OCI-LY7 (cell line): Measurements from ENCODE around the gene PHF10. TPM values are rescaled to one million over a fixed set of nuclear protein-coding genes. Genes with fewer than 3 reads are reported as not detected.

Experiments
- BruUV-seq: library from RNA; stranded (reverse); fragments of 400-500 nt; replicated peaks from 2 replicates; lab custom pipeline; 2021; lab: Mats Ljungman, UMichigan
- CTCF ChIA-PET: fragments of 300-600 bp; sonication (Branson Sonifier 250); formaldehyde crosslinking; loops from one replicate; lab custom pipeline; 2022; ENCODE audit warnings: antibody characterized with exemption; ENCODE audit not compliant: unreplicated experiment; lab: Charles Lee
- POLR2A ChIA-PET: fragments of 300-600 bp; sonication (Branson Sonifier 250); formaldehyde crosslinking; loops from one replicate; lab custom pipeline; 2022; ENCODE audit warnings: antibody characterized with exemption; lab: Charles Lee
- DNase-seq: peaks from one replicate; pipeline ENCODE4 v3.0.0-alpha.2; 2015; ENCODE audit warnings: low spot score
- H2AFZ ChIP-seq: fragments of 200-600 bp; sonication (generic), shearing (Covaris generic); 2 replicates; pipeline ENCODE4 v1.6.1; 2014; ENCODE audit warnings: mild to moderate bottlenecking, antibody characterized with exemption, low read length, moderate library complexity
- H3K27ac ChIP-seq: fragments of 200-600 bp; sonication (generic); 2 replicates; pipeline ENCODE4 v1.5.1; 2014; ENCODE audit warnings: mixed run types, low read depth, mild to moderate bottlenecking, moderate library complexity, low read length, inconsistent platforms; ENCODE audit not compliant: poor library complexity, severe bottlenecking
- H3K36me3 ChIP-seq: fragments of 200-600 bp; sonication (generic); 2 replicates; pipeline ENCODE4 v1.6.1; 2014; ENCODE audit warnings: mild to moderate bottlenecking, antibody characterized with exemption, low read length, moderate library complexity, mixed read lengths; ENCODE audit not compliant: insufficient read depth
- H3K4me1 ChIP-seq: fragments of 200-600 bp; sonication (generic); 2 replicates; pipeline ENCODE4 v1.5.1; 2014; ENCODE audit warnings: mild to moderate bottlenecking, low read length; ENCODE audit not compliant: insufficient read depth, poor library complexity, severe bottlenecking
- H3K4me2 ChIP-seq: fragments of 200-600 bp; sonication (generic); 2 replicates; pipeline ENCODE4 v1.6.1; 2014; ENCODE audit warnings: mild to moderate bottlenecking, low read length
- H3K4me3 ChIP-seq: fragments of 200-600 bp; sonication (generic); 2 replicates; pipeline ENCODE4 v1.5.1; 2014; ENCODE audit warnings: mild to moderate bottlenecking, low read depth, low read length; ENCODE audit not compliant: poor library complexity, severe bottlenecking
- H3K79me2 ChIP-seq: fragments of 200-600 bp; sonication (generic); 2 replicates; pipeline ENCODE4 v1.6.1; 2016; ENCODE audit warnings: low read depth, mild to moderate bottlenecking, low read length, moderate library complexity, mixed read lengths; ENCODE audit not compliant: insufficient read depth
- H3K9me2 ChIP-seq: fragments of 200-600 bp; sonication (generic); 2 replicates; pipeline ENCODE4 v1.6.1; 2016; ENCODE audit warnings: mild to moderate bottlenecking, low read length, mixed read lengths; ENCODE audit not compliant: insufficient read depth
- H3K9me3 ChIP-seq: fragments of 200-600 bp; sonication (generic); 2 replicates; pipeline ENCODE4 v1.6.1; 2014; ENCODE audit warnings: mild to moderate bottlenecking, mixed run types, low read length, mixed read lengths
- H4K20me1 ChIP-seq: fragments of 200-600 bp; sonication (generic); 2 replicates; pipeline ENCODE4 v1.6.1; 2014; ENCODE audit warnings: mild to moderate bottlenecking, antibody characterized with exemption, low read length, moderate library complexity, mixed read lengths; ENCODE audit not compliant: insufficient read depth
- CTCF ChIP-seq: fragments of 200-600 bp; sonication (generic); conservative IDR thresholded peaks from 2 replicates; pipeline ENCODE4 v1.5.1; 2014; ENCODE audit warnings: mild to moderate bottlenecking, antibody characterized with exemption, low read length, moderate library complexity, mixed read lengths
- EZH2phosphoT487 ChIP-seq: fragments of 200-600 bp; sonication (generic); IDR thresholded peaks from 2 replicates; pipeline ENCODE4 v1.6.1; 2018; ENCODE audit warnings: low read depth, borderline replicate concordance, mild to moderate bottlenecking, mixed run types, antibody characterized with exemption, low read length, moderate library complexity, mixed read lengths
- intact Hi-C: fragments of 100-400 bp; cut with micrococcal nuclease; formaldehyde crosslinking; loops from one replicate; pipeline ENCODE4 v1.10.0; 2022; ENCODE audit not compliant: unreplicated experiment
- total RNA-seq, 2 experiments: library from RNA; depleted of rRNA in 1 of 2; stranded (reverse); fragments of >200 nt in 1 of 2; shearing (Covaris generic) in 1 of 2; gene quantifications; 2 replicates each; pipeline ENCODE4 v1.2.3, GENCODE V29; 2014 to 2022

Gene PHF10
- total RNA-seq, 2 experiments from 2014 or later: 42.5 to 74.1 TPM

GRCh38 chr6:169669889-169670288, 54.4 kb downstream of the PHF10 start:
- Histone ChIP-seq H3K9me3 (no peaks in the 10 kb centered on the region), H3K27ac (no peak overlapping the region), H4K20me1 (no peaks in the 10 kb centered on the region), H3K4me3 (no peak overlapping the region), H3K9me2 (no peaks in the 10 kb centered on the region), H3K4me2 (no peak overlapping the region), H3K79me2 (no peaks in the 10 kb centered on the region), H2AFZ (no peak overlapping the region), H3K4me1 (no peaks in the 10 kb centered on the region), H3K36me3 (peaks cover 74% of the 10 kb centered on the region)
- POLR2A ChIA-PET: no interaction called here
- intact Hi-C loops: no loop called here
- BruUV-seq: no TSS peak
- no peak for DNase-seq
- CTCF ChIA-PET: interaction anchor here (0.6 kb wide), 1 partner anchor 120 kb away, joined by 3 read pairs; no protein-coding TSS in a partner anchor
- no peak for TF ChIP-seq CTCF
- no peak for TF ChIP-seq EZH2phosphoT487

DNA sequence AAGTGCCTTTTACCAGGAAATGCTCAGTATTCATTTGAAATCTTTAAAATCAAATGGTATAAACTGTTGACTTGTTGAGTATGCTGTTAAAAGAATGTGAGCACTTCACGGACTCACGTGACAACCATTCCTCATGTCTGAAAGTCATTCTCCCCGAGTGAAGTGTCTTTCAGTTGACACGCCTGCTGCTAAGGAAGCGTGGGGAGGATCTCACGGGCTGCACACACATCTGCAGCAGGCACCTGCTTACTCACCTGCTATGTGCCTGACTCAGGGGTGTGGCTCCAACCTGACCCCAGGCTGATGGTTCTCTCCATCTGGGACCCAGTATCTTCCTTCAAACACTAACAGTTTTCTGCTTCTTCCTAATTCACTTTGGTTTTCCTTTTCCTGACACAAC, 55.2 kb downstream of the PHF10 start:
- Histone ChIP-seq H3K36me3 (peaks cover 79% of the 10 kb centered on the region), H3K9me2 (no peaks in the 10 kb centered on the region), H3K4me1 (no peaks in the 10 kb centered on the region), H3K9me3 (no peaks in the 10 kb centered on the region), H3K79me2 (no peaks in the 10 kb centered on the region), H2AFZ (no peak overlapping the region), H3K4me3 (no peak overlapping the region), H3K27ac (no peak overlapping the region), H3K4me2 (no peak overlapping the region), H4K20me1 (no peaks in the 10 kb centered on the region)
- TF ChIP-seq EZH2phosphoT487 (no peak), CTCF (no peak)
- BruUV-seq: TSS peak; percentile 38
- CTCF ChIA-PET: interaction anchor here (0.6 kb wide), 1 partner anchor 121 kb away, joined by 3 read pairs; no protein-coding TSS in a partner anchor
- intact Hi-C loops: no loop called here
- POLR2A ChIA-PET: no interaction called here
- no peak for DNase-seq

DNA sequence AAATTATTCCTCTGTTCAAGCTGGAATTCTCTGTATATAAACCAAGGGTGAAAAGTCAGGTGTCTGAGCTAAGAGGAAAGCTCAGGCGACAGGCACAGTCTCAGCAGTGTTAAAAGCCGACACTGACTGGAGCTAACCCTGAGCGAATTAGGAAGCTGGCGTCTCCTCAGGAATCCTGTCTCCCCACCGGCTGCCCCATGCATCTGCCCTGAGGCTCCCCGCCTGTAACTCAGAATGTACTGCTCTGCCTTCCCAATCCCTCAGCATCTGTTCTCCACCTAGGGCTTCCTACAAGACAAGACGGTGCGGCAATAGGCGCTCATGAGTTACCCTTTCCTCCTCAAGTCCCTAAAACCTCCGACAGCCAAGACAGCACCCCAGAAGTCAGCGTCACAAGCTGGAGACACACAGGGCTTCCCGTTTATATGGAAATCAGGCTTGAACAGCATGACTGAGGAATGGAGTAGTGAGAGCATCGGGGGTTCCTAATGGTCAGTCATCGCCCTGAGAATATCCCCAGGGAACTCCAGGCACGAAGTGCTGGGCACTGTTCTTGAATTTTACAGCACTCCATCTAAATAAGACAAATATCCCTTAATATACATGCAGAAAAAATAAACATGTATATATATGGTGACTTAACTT, 56.0 kb downstream of the PHF10 start:
- Histone ChIP-seq H2AFZ (no peak overlapping the region), H3K9me2 (no peaks in the 10 kb centered on the region), H3K79me2 (no peaks in the 10 kb centered on the region), H3K27ac (no peak overlapping the region), H3K4me3 (no peak overlapping the region), H3K9me3 (no peaks in the 10 kb centered on the region), H3K36me3 (peaks cover 87% of the 10 kb centered on the region), H4K20me1 (no peaks in the 10 kb centered on the region), H3K4me2 (no peak overlapping the region), H3K4me1 (no peaks in the 10 kb centered on the region)
- no TSS peak for BruUV-seq
- no peak for TF ChIP-seq CTCF
- no peak for DNase-seq
- POLR2A ChIA-PET: no interaction called here
- CTCF ChIA-PET: no interaction called here
- intact Hi-C loops: no loop called here
